IMR-90 (cell line): ENCODE data around the gene ROCK2. TPM values are rescaled to one million over a fixed set of nuclear protein-coding genes. Genes with fewer than 3 reads are reported as not detected.
A peak's percentile ranks its signal among the peaks of the same experiment; 100 is the strongest.

Experiments used
- ATAC-seq: fragments of 200-7000 bp; cut with Tn5 transposase; 2 replicates; pipeline ENCODE4 v1.9.1; 2020; ENCODE audit warnings: low read depth, mild to moderate bottlenecking, moderate library complexity
- BruUV-seq: library from RNA; stranded (reverse); fragments of 400-500 nt; replicated peaks from 2 replicates; lab custom pipeline; 2021; lab: Mats Ljungman, UMichigan
- CTCF ChIA-PET: fragments of 300-600 bp; formaldehyde crosslinking; extraction: SDS; loops from one replicate; lab custom pipeline; 2021; ENCODE audit warnings: antibody characterized with exemption; lab: Yijun Ruan, JAX
- POLR2A ChIA-PET: fragments of 300-600 bp; sonication (Branson Sonifier 250); formaldehyde crosslinking; loops from one replicate; lab custom pipeline; 2022; ENCODE audit warnings: antibody characterized with exemption; ENCODE audit not compliant: unreplicated experiment; lab: Charles Lee
- DNase-seq: peaks from one replicate; pipeline ENCODE4 v3.0.0; 2013
- H2AFZ ChIP-seq: replicated peaks from 2 replicates; pipeline ENCODE3; 2013; ENCODE audit warnings: low read length, mild to moderate bottlenecking; ENCODE audit not compliant: poor library complexity
- H2AK5ac ChIP-seq: 2 replicates; pipeline ENCODE4 v1.6.1; 2013; ENCODE audit warnings: low read depth, low read length, inconsistent platforms
- H2AK9ac ChIP-seq: replicated peaks from 2 replicates; pipeline ENCODE3; 2013; ENCODE audit warnings: mild to moderate bottlenecking, low read depth, low read length, moderate library complexity; ENCODE audit not compliant: poor library complexity
- H2BK120ac ChIP-seq: 2 replicates; pipeline ENCODE4 v1.6.1; 2013; ENCODE audit warnings: low read depth, low read length, inconsistent platforms
- H2BK15ac ChIP-seq: 3 replicates; pipeline ENCODE4 v1.6.1; 2013; ENCODE audit warnings: low read depth, low read length, inconsistent platforms
- H2BK20ac ChIP-seq: 2 replicates; pipeline ENCODE4 v1.6.1; 2013; ENCODE audit warnings: low read depth, mild to moderate bottlenecking, inconsistent platforms, low read length, moderate library complexity
- H2BK5ac ChIP-seq: 2 replicates; pipeline ENCODE4 v1.6.1; 2013; ENCODE audit warnings: mild to moderate bottlenecking, low read depth, low read length, inconsistent platforms; ENCODE audit not compliant: poor library complexity, severe bottlenecking
- H3K14ac ChIP-seq: replicated peaks from 2 replicates; pipeline ENCODE4 v1.6.1; 2013; ENCODE audit warnings: low read depth, low read length, inconsistent platforms
- H3K18ac ChIP-seq: 2 replicates; pipeline ENCODE4 v1.6.1; 2013; ENCODE audit warnings: low read depth, low read length, control low read depth
- H3K23ac ChIP-seq: 2 replicates; pipeline ENCODE4 v1.6.1; 2013; ENCODE audit warnings: low read depth, low read length, inconsistent platforms
- H3K27ac ChIP-seq: 2 replicates; pipeline ENCODE4 v1.5.1; 2013; ENCODE audit warnings: mild to moderate bottlenecking, control low read depth, low read length; ENCODE audit not compliant: insufficient read depth
- H3K27me3 ChIP-seq: 2 replicates; pipeline ENCODE4 v1.6.1; 2013; ENCODE audit warnings: low read length; ENCODE audit not compliant: control insufficient read depth, insufficient read depth
- H3K36me3 ChIP-seq: 2 replicates; pipeline ENCODE4 v1.6.1; 2013; ENCODE audit warnings: low read length, mixed read lengths; ENCODE audit not compliant: control insufficient read depth, insufficient read depth
- H3K4ac ChIP-seq: 2 replicates; pipeline ENCODE4 v1.6.1; 2013; ENCODE audit warnings: low read depth, low read length, inconsistent platforms
- H3K4me1 ChIP-seq: 2 replicates; pipeline ENCODE4 v1.6.1; 2013; ENCODE audit warnings: low read length, mixed read lengths; ENCODE audit not compliant: control insufficient read depth, insufficient read depth
- H3K4me2 ChIP-seq: 2 replicates; pipeline ENCODE4 v1.6.1; 2013; ENCODE audit warnings: low read depth, mild to moderate bottlenecking, control low read depth, low read length, moderate library complexity
- H3K4me3 ChIP-seq: 2 replicates; pipeline ENCODE4 v1.5.1; 2013; ENCODE audit warnings: low read depth, mild to moderate bottlenecking, control low read depth, low read length, moderate library complexity; ENCODE audit not compliant: insufficient read depth
- H3K56ac ChIP-seq: 2 replicates; pipeline ENCODE4 v1.6.1; 2013; ENCODE audit warnings: low read length, inconsistent platforms; ENCODE audit not compliant: insufficient read depth; ENCODE audit errors: extremely low read depth
- H3K79me1 ChIP-seq, 2 experiments: 2 replicates each; pipeline ENCODE4 v1.6.1; 2013; ENCODE audit warnings: low read length in 2 of 2, inconsistent platforms in 1 of 2, low read depth in 1 of 2
- H3K9ac ChIP-seq: 2 replicates; pipeline ENCODE4 v1.6.1; 2013; ENCODE audit warnings: low read depth, low read length, control low read depth
- H3K9me1 ChIP-seq: 2 replicates; pipeline ENCODE4 v1.6.1; 2013; ENCODE audit warnings: low read length, inconsistent platforms; ENCODE audit not compliant: insufficient read depth
- H3K9me3 ChIP-seq: 2 replicates; pipeline ENCODE4 v1.6.1; 2013; ENCODE audit warnings: low read length; ENCODE audit not compliant: control insufficient read depth, insufficient read depth
- H4K20me1 ChIP-seq: 2 replicates; pipeline ENCODE4 v1.6.1; 2013; ENCODE audit warnings: low read length, inconsistent platforms; ENCODE audit not compliant: insufficient read depth
- H4K5ac ChIP-seq: 2 replicates; pipeline ENCODE4 v1.6.1; 2013; ENCODE audit warnings: mild to moderate bottlenecking, low read depth, low read length, control low read depth
- H4K8ac ChIP-seq, 2 experiments: 2 replicates each; pipeline ENCODE4 v1.6.1; 2013; ENCODE audit warnings: low read depth in 2 of 2, low read length in 2 of 2, control low read depth in 1 of 2, inconsistent platforms in 1 of 2
- H4K91ac ChIP-seq: 2 replicates; pipeline ENCODE4 v1.6.1; 2013; ENCODE audit warnings: low read depth, low read length, inconsistent platforms; ENCODE audit not compliant: insufficient read depth
- CEBPB ChIP-seq: IDR thresholded peaks from 2 replicates; pipeline ENCODE4 v1.6.1; 2012; ENCODE audit warnings: low read depth, low read length, improper control_type of control experiment
- MAZ ChIP-seq: IDR thresholded peaks from 2 replicates; pipeline ENCODE4 v1.6.1; 2012; ENCODE audit warnings: low read depth, mild to moderate bottlenecking, low read length, improper control_type of control experiment, moderate library complexity, borderline replicate concordance
- MXI1 ChIP-seq: IDR thresholded peaks from 2 replicates; pipeline ENCODE4 v1.6.1; 2012; ENCODE audit warnings: low read depth, mild to moderate bottlenecking, low read length, moderate library complexity, borderline replicate concordance
- POLR2A ChIP-seq: IDR thresholded peaks from 2 replicates; pipeline ENCODE4 v1.6.1; 2012; ENCODE audit warnings: mild to moderate bottlenecking, low read depth, low read length
- RCOR1 ChIP-seq: IDR thresholded peaks from 2 replicates; pipeline ENCODE4 v1.6.1; 2012; ENCODE audit warnings: mild to moderate bottlenecking, low read length, improper control_type of control experiment; ENCODE audit not compliant: insufficient replicate concordance
- WGBS, 2 experiments: methylation state at CpG; one replicate each; pipeline versions ENCODE4 v1.1.5 to v1.1.7; 2013; ENCODE audit warnings: missing lambda C conversion rate in 2 of 2; ENCODE audit not compliant: insufficient read length in 1 of 2; ENCODE audit errors: extremely low coverage in 2 of 2; 5-methylcytosine and 5-hydroxymethylcytosine counted together
- dilution Hi-C: fragments of 300-500 bp; cut with HindIII; formaldehyde crosslinking; loops from one replicate; pipeline ENCODE4 v1.14.3; 2018; ENCODE audit warnings: low sequenced_read_pairs; ENCODE audit not compliant: unreplicated experiment
- in situ Hi-C: fragments of 300-500 bp; cut with MboI; formaldehyde crosslinking; loops from 3 replicates; pipeline ENCODE4 v1.14.3; 2019; ENCODE audit warnings: low sequenced_read_pairs, inconsistent platforms, mixed read lengths
- intact Hi-C: fragments of 100-400 bp; cut with micrococcal nuclease; formaldehyde crosslinking; loops from 2 replicates; pipeline ENCODE4 v1.10.0; 2022
- polyA plus RNA-seq, 3 experiments: library from polyadenylated mRNA; depleted of rRNA; stranded (reverse); fragments of >200 nt; gene quantifications; 2 replicates each; pipeline ENCODE4 v1.2.3, GENCODE V29; 2012; ENCODE audit warnings: low replicate concordance in 1 of 3
- total RNA-seq: library from RNA; depleted of rRNA; stranded (reverse); fragments of >200 nt; gene quantifications from 2 replicates; pipeline ENCODE4 v1.2.3, GENCODE V29; 2012

The ROCK2 gene
- total and polyA plus RNA-seq, 2 of the 4 experiments (the other 2 are of a cell fraction), result 9.0 to 28.3 TPM

DNA sequence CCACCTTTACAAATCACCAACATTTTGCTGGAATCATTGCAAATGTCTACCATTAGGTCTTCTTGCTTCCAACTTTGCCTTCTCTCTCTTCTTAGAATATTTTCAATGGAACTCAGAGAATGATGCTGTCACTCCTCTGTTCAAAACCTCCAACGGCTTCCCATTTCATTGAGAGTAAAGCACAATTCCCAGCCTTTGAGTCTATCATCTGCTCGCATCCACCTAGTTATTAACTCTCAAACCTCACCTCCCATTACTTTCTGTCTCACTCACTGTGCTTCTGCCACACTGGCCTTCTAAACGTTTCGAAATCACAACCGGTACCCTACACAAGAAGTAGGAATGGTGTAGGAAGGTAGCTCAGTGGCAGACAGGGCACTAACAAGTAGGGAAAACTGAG is 40.0 kb downstream of the ROCK2 start:
- Histone ChIP-seq H3K14ac (no peak overlapping the region; the same call in 1 of the 2 replicates), H3K27ac (no peak overlapping the region), H2BK120ac (no peak overlapping the region), H2BK20ac (no peak overlapping the region), H3K4me2 (no peak overlapping the region), H3K79me1 (peaks cover 21 to 68% of the 10 kb centered on the region in 2 experiments), H3K4ac (no peak overlapping the region), H3K4me1 (peaks cover 10% of the 10 kb centered on the region), H2AFZ (no peak overlapping the region), H3K56ac (no peak overlapping the region), H4K91ac (no peak overlapping the region), H2BK5ac (no peak overlapping the region), H3K27me3 (no peaks in the 10 kb centered on the region), H3K4me3 (no peak overlapping the region), H2AK9ac (peak overlapping the region; percentile 17), H3K9ac (no peak overlapping the region), H3K9me3 (no peaks in the 10 kb centered on the region), H3K9me1 (peaks cover 11% of the 10 kb centered on the region), H4K20me1 (peaks cover 79% of the 10 kb centered on the region), H2AK5ac (no peak overlapping the region), H3K18ac (no peak overlapping the region), H4K8ac (no peak overlapping the region), H3K23ac (no peak overlapping the region), H2BK15ac (no peak overlapping the region), H4K5ac (no peak overlapping the region), H3K36me3 (no peaks in the 10 kb centered on the region)
- intact Hi-C loops, result loop anchor here (10.0 kb wide), 1 partner anchor 170 kb away; a partner anchor contains a TSS
- no peak for TF ChIP-seq MXI1
- no peak for TF ChIP-seq RCOR1
- no peak for TF ChIP-seq MAZ
- TF ChIP-seq POLR2A, result no peak
- TF ChIP-seq CEBPB, result peak; percentile 35; the same call in 1 of the 2 replicates
- BruUV-seq, result no TSS peak
- CTCF ChIA-PET, result no interaction called here
- POLR2A ChIA-PET, result no interaction called here
- dilution Hi-C loops, result no loop called here
- DNase-seq (no peak), ATAC-seq (no peak)
- WGBS, 2 experiments, result 100% methylated on average over 1 of the region's 5 CpGs; no CpG with 5 or more reads in 1 of the 2 experiments
- in situ Hi-C loops, result no loop called here
